ENCODE measurements around the gene CARTPT. TPM values are rescaled to one million over a fixed set of nuclear protein-coding genes. Genes with fewer than 3 reads are reported as not detected.

CARTPT gene
- total and polyA plus RNA-seq, 10 of the 15 experiments (the other 5 are each of a cell fraction or from before 2014, with no cell fraction given): not detected

DNA sequence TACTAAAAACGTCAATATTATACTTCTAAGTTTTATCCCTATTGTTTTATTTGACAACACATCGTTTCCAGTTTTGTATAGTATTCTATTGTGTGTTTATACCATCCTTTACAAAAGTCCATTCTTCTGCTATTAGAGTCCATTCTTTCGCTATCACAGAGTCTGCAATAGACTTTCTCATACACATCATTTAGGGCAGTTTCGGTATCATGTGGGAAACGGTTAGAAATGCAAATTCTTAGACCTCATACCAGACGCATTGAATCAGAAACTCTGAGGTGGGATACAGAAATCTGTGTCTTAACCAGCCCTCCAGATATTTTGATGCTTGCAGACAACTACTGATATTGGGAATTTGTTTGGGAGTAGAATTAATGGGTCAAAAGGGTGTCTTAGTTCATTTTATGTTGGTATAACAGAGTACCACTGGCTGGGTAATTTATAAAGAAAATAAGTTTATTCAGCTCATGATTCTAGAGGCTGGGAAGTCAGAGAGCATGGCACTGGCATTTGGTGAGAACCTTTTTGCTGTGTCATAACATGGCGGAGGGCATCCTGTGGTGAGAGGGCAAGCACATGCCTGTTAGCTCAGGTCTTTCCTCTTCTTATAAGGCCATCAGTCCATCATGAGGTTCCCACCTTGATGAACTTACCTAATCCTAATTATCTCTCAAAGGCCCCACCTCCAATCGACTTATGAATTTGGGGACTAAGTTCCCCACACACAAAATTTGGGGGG, 21.1 kb downstream of the CARTPT start (continued):
- no peak for TF ChIP-seq KAT2A (conservative IDR thresholded peaks at IDR 0.05; ENCODE audit: control insufficient read depth, low read depth, low read length)
- TF ChIP-seq, protein P1, sequence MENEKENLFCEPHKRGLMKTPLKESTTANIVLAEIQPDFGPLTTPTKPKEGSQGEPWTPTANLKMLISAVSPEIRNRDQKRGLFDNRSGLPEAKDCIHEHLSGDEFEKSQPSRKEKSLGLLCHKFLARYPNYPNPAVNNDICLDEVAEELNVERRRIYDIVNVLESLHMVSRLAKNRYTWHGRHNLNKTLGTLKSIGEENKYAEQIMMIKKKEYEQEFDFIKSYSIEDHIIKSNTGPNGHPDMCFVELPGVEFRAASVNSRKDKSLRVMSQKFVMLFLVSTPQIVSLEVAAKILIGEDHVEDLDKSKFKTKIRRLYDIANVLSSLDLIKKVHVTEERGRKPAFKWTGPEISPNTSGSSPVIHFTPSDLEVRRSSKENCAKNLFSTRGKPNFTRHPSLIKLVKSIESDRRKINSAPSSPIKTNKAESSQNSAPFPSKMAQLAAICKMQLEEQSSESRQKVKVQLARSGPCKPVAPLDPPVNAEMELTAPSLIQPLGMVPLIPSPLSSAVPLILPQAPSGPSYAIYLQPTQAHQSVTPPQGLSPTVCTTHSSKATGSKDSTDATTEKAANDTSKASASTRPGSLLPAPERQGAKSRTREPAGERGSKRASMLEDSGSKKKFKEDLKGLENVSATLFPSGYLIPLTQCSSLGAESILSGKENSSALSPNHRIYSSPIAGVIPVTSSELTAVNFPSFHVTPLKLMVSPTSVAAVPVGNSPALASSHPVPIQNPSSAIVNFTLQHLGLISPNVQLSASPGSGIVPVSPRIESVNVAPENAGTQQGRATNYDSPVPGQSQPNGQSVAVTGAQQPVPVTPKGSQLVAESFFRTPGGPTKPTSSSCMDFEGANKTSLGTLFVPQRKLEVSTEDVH (IDR thresholded peaks at IDR 0.05; ENCODE audit: low read depth, partially characterized antibody): no peak
- TF ChIP-seq RAD21 (IDR thresholded peaks at IDR 0.05; ENCODE audit: insufficient read depth, low read depth, low read length): no peak
- no peak for TF ChIP-seq ZNF217 (IDR thresholded peaks at IDR 0.05)
- TF ChIP-seq SMC3 (IDR thresholded peaks at IDR 0.05; ENCODE audit: borderline replicate concordance, low read length): no peak
- no peak for TF ChIP-seq CBX3 (IDR thresholded peaks at IDR 0.05; ENCODE audit: borderline replicate concordance, low read depth)
- TF ChIP-seq RUNX3 (IDR thresholded peaks at IDR 0.05; ENCODE audit: low read length): peak; percentile 77
- TF ChIP-seq NR2F1 (conservative IDR thresholded peaks at IDR 0.05): no peak
- TF ChIP-seq, protein P2, sequence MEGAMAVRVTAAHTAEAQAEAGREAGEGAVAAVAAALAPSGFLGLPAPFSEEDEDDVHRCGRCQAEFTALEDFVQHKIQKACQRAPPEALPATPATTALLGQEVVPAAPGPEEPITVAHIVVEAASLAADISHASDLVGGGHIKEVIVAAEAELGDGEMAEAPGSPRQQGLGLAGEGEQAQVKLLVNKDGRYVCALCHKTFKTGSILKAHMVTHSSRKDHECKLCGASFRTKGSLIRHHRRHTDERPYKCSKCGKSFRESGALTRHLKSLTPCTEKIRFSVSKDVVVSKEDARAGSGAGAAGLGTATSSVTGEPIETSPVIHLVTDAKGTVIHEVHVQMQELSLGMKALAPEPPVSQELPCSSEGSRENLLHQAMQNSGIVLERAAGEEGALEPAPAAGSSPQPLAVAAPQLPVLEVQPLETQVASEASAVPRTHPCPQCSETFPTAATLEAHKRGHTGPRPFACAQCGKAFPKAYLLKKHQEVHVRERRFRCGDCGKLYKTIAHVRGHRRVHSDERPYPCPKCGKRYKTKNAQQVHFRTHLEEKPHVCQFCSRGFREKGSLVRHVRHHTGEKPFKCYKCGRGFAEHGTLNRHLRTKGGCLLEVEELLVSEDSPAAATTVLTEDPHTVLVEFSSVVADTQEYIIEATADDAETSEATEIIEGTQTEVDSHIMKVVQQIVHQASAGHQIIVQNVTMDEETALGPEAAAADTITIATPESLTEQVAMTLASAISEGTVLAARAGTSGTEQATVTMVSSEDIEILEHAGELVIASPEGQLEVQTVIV (IDR thresholded peaks at IDR 0.05; ENCODE audit: borderline replicate concordance, partially characterized antibody): no peak
- TF ChIP-seq ZNF24 (IDR thresholded peaks at IDR 0.05): no peak
- no peak for TF ChIP-seq SIX5 (IDR thresholded peaks at IDR 0.05; ENCODE audit: low read depth, low read length, severe bottlenecking)
- TF ChIP-seq IKZF2 (IDR thresholded peaks at IDR 0.05): peak; percentile 35 to 41; a peak in 2 of 4 replicates
- TF ChIP-seq, protein P3, sequence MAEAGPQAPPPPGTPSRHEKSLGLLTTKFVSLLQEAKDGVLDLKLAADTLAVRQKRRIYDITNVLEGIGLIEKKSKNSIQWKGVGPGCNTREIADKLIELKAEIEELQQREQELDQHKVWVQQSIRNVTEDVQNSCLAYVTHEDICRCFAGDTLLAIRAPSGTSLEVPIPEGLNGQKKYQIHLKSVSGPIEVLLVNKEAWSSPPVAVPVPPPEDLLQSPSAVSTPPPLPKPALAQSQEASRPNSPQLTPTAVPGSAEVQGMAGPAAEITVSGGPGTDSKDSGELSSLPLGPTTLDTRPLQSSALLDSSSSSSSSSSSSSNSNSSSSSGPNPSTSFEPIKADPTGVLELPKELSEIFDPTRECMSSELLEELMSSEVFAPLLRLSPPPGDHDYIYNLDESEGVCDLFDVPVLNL (IDR thresholded peaks at IDR 0.05; ENCODE audit: low read depth, low read length): no peak
- peak; percentile 56; the same call in 1 of the 2 replicates for TF ChIP-seq NFIC (IDR thresholded peaks at IDR 0.05; ENCODE audit: low read depth, low read length)
- no peak for TF ChIP-seq SIN3A (IDR thresholded peaks at IDR 0.05; ENCODE audit: low read depth, low read length)
- TF ChIP-seq, protein P4, sequence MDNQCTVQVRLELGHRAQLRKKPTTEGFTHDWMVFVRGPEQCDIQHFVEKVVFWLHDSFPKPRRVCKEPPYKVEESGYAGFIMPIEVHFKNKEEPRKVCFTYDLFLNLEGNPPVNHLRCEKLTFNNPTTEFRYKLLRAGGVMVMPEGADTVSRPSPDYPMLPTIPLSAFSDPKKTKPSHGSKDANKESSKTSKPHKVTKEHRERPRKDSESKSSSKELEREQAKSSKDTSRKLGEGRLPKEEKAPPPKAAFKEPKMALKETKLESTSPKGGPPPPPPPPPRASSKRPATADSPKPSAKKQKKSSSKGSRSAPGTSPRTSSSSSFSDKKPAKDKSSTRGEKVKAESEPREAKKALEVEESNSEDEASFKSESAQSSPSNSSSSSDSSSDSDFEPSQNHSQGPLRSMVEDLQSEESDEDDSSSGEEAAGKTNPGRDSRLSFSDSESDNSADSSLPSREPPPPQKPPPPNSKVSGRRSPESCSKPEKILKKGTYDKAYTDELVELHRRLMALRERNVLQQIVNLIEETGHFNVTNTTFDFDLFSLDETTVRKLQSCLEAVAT (IDR thresholded peaks at IDR 0.05): no peak
- TF ChIP-seq, protein P5, sequence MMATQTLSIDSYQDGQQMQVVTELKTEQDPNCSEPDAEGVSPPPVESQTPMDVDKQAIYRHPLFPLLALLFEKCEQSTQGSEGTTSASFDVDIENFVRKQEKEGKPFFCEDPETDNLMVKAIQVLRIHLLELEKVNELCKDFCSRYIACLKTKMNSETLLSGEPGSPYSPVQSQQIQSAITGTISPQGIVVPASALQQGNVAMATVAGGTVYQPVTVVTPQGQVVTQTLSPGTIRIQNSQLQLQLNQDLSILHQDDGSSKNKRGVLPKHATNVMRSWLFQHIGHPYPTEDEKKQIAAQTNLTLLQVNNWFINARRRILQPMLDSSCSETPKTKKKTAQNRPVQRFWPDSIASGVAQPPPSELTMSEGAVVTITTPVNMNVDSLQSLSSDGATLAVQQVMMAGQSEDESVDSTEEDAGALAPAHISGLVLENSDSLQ (IDR thresholded peaks at IDR 0.05): no peak
- TF ChIP-seq YBX1 (IDR thresholded peaks at IDR 0.05): no peak
- TF ChIP-seq CREM (IDR thresholded peaks at IDR 0.05; ENCODE audit: low read depth): 0 out of 2 replicates have a peak, but pooled peaks have one; percentile 32
- no peak for TF ChIP-seq TCF7 (IDR thresholded peaks at IDR 0.05; ENCODE audit: borderline replicate concordance)
- no peak for TF ChIP-seq SRF (IDR thresholded peaks at IDR 0.05; ENCODE audit: low read depth in 2 of 2, low read length in 2 of 2)

Measured in GM12878 (cell line).